Activated CD4-positive, alpha-beta T cell treated with anti-CD3 and anti-CD28 coated beads for 48 hours (primary cell): ENCODE measurements around the gene AFF3.

Experiments
- DNase-seq: peaks from one replicate; pipeline ENCODE4 v3.0.0-alpha.2; 2020

Gene AFF3

GRCh38 chr2:99811544-99811943, 330.8 kb downstream of the AFF3 start:
- no peak for DNase-seq

- no peak for DNase-seq
Observed at GRCh38 chr2:99810225-99810624, 332.2 kb downstream of the AFF3 start.

GRCh38 chr2:99809259-99809900, 333.0 kb downstream of the AFF3 start:
- DNase-seq = no peak

GRCh38 chr2:99808361-99809200, 333.8 kb downstream of the AFF3 start:
- DNase-seq = no peak

GRCh38 chr2:99806758-99807157, 335.6 kb downstream of the AFF3 start:
- DNase-seq = no peak

GRCh38 chr2:99805930-99806476, 336.4 kb downstream of the AFF3 start:
- DNase-seq = no peak

- no peak for DNase-seq
Observed at GRCh38 chr2:99803846-99804245, 338.5 kb downstream of the AFF3 start.

GRCh38 chr2:99802734-99803133, 339.7 kb downstream of the AFF3 start:
- DNase-seq = no peak

- no peak for DNase-seq
Observed at GRCh38 chr2:99801327-99801901, 341.0 kb downstream of the AFF3 start.

- no peak for DNase-seq
Observed at GRCh38 chr2:99797475-99797874, 344.9 kb downstream of the AFF3 start.

GRCh38 chr2:99794414-99794813, 348.0 kb downstream of the AFF3 start:
- DNase-seq = no peak

GRCh38 chr2:99793022-99793421, 349.4 kb downstream of the AFF3 start:
- DNase-seq = no peak

- DNase-seq = no peak
Observed at GRCh38 chr2:99789849-99790248, 352.5 kb downstream of the AFF3 start.

- DNase-seq = no peak
Observed at GRCh38 chr2:99787769-99788382, 354.5 kb downstream of the AFF3 start.

- DNase-seq = no peak
Observed at GRCh38 chr2:99786636-99787390, 355.6 kb downstream of the AFF3 start.

GRCh38 chr2:99784946-99785345, 357.4 kb downstream of the AFF3 start:
- DNase-seq = no peak

- DNase-seq = no peak
Observed at GRCh38 chr2:99784282-99784681, 358.1 kb downstream of the AFF3 start.

- DNase-seq = no peak
Observed at GRCh38 chr2:99780276-99780675, 362.1 kb downstream of the AFF3 start.

GRCh38 chr2:99779276-99779675, 363.1 kb downstream of the AFF3 start:
- DNase-seq = no peak

GRCh38 chr2:99777656-99778290, 364.6 kb downstream of the AFF3 start:
- DNase-seq = no peak

GRCh38 chr2:99776906-99777646, 365.3 kb downstream of the AFF3 start:
- DNase-seq = no peak
